Cortex of kidney (tissue), 1 donor: Measurements from ENCODE around the gene CYTH3.
"Not testable (repeated sequence)": the region's sequence is repeated elsewhere in the genome, so short reads cannot be mapped to it uniquely, and the experiment has no call there.

Experiments used
- DNase-seq: peaks from one replicate; lab custom pipeline; 2025; lab: John Stamatoyannopoulos, UW

The CYTH3 gene

DNA sequence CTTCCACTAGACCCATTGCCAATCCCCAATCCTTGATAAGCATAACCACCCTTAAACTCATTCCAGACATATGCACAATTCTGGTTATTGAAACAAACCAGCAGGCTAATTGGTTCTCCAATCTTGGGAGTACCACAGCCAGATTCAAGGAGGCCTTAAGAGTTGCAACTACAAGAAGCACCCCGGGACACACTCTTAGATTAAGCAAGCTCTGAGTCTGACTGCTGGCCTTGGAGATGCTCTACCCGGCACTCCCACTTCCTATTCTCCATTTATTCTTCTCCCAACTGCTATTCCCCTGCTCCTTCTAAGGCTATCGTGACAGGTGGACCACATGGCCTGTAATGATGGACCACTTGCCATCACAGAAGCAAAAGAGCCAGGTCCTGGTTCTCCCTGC lies 40.3 kb downstream of the CYTH3 start:
- DNase-seq, result no peak

DNA sequence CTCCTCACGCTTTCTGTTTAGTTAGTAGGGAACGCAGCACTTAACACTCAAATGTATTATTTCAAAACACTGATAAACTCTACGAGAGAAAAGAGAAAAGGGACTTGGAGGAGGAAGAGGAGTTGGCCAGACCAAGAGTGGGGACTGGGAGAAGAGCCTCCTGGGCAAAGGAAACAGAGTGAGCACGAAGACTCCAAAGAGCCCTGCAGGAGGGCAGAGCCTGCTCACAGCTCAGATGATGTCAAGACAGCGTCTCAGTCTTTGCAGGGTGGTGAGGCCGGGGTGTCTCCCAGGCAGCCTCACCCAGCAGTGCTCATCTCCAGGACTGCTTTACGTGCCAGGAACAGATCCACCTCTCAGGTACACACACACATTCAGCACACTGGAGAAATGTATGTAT lies 41.2 kb downstream of the CYTH3 start:
- no peak for DNase-seq

- not testable (repeated sequence) for DNase-seq
These were observed 43.1 kb downstream of the CYTH3 start for GRCh38 chr7:6229284-6229683.

DNA sequence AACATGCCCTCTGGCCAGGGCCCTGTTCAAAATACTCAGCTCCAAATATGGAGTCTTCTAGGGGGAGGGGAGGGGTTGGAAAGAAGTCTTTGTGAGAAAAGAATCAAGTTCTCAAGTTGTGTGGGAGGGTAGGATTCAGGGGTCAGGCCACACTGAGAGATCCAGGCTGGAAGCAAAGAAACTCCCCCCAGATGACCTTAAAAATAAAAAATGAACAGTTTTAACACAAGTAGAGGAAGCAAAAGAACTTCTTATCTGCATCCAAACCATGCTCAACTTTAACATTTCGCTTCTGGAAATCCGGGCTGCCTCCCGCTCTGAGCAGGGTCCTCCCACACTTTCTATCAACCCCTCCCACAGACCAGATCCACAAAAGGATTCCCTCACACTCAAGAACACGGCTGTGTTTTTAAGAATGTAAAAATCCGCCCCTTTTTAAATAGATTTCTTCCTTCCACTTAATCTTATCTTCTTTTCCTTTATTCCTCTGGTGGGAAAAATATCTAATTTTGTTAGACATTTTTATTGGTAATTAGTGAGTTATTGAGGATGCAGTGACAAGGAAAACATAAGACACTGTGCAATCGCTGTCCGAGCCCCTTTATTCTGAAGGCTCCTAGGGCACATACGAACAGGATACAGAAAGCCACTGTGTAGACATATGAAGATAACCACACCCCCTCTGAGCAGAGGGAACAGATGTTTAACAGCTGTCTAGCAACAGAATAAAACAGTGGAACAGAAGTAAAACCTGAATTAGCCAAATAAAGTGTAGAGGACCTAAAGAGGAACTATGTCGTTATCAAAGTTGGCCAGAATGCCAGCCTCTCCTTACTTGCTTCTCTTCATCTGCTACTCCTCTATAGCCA lies 43.8 kb downstream of the CYTH3 start:
- DNase-seq, result no peak

- no peak for DNase-seq
These were observed 45.1 kb downstream of the CYTH3 start for GRCh38 chr7:6227294-6227846.

- no peak for DNase-seq
These were observed 46.1 kb downstream of the CYTH3 start for GRCh38 chr7:6226194-6226799.

DNA sequence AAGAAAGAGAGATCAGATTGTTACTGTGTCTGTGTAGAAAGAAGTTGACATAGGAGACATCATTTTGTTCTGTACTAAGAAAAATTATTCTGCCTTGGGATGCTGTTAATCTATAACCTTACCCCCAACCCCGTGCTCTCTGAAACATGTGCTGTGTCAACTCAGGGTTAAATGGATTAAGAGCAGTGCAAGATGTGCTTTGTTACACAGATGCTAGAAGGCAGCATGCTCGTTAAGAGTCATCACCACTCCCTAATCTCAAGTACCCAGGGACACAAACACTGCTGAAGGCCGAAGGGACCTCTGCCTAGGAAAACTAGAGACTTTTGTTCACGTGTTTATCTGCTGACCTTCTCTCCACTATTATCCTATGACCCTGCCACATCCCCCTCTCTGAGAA lies 49.0 kb downstream of the CYTH3 start:
- not testable (repeated sequence) for DNase-seq

GRCh38 chr7:6223010-6223409 lies 49.4 kb downstream of the CYTH3 start:
- DNase-seq, result not testable (repeated sequence)

DNA sequence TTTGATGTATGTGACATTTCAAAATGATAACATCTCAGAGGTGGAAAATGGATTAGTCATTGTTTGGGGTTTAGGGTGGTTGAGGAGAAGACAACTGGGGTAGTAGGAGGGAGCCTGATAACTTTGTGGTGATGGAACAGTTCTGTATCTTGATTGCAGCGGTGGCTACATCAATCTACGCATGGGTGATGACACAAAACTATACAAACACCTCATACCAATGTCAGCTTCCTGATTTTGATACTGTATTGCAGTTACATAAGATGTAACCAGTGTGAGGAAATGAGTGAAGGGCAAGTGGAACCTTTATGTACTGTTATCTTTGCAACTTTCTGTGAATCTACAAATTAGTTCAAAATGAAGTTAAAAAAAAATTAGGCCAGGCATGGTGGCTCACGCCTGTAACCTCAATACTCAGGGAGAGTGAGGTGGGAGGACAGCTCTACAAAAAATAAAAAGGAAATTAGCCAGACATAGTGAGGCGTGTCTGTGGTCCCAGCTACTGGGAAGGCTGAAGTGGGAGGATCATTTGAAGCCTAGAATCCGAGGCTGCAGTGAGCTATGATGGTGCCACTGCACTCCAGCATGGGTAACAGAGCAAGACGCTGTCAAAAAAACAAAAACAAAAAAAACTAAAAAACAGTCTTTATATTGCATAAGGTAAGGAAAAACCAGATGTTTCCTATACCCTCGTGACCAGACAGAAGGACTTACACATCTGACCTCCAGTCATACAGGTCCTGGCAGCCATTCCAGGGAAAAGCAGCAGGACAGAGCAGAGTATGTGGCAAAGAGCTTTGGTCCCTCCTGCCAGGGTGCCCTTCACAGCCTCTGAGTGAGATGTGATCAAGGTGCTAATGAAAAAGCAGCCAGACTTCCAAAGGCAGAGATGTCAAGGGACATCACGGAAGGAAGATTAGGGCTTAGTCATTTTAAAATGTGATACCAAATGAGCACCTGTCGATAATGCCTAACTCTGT lies 50.8 kb downstream of the CYTH3 start:
- no peak for DNase-seq

GRCh38 chr7:6218329-6218728 lies 54.1 kb downstream of the CYTH3 start:
- no peak for DNase-seq

GRCh38 chr7:6212008-6212407 lies 60.4 kb downstream of the CYTH3 start:
- DNase-seq, result no peak

GRCh38 chr7:6210621-6211372 lies 61.6 kb downstream of the CYTH3 start:
- no peak for DNase-seq

DNA sequence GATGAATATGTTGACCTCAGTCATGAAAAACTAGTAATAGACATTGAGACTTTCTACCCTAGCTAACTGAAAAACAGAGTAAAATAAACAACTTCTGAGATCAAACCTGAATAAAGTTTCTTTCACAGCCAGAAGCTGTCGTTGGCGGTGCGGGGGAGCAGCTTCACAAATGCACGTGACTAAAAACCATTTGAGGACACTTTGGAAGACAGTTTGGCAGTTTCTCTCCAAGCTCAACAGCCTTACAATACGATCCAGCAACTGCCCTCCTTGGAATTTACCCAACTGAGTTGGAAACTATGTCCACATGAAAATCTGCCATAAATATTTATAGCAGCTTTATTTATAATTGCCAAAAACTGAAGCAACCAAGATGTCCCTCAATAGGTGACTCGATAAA lies 63.1 kb downstream of the CYTH3 start:
- no peak for DNase-seq

DNA sequence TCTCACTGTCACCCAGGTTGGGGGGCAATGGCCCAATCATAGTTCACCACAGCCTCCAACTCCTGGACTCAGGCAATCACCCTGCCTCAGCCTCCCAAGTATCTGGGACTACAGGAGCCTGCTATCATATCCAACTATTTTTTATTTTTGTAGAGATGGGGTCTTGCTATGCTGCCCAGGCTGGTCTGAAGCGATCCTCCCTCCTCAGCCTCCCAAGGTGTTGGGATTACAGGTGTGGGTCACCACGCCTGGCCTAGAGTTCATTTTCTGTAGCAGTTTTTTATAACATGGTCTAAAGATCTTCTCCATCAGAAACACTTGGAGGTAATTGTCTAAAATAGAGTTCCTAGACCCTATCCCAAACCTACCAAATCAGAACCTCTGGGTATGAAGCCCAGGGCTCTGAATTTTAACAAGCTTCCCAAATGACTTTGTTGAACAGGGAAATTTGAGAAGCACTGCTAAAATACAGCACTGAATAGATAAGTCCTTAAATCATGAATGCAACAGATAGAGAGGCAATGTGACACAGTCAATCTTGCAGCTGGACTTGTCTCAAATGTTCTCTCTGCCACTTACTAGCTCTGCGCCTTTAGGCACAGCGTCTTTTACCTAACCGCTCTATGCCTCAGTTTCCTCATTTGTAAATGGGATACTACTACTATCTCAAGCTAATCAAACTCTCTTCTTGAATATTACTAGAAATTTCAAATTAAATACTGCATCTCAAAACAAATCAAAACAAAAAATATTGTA lies 63.7 kb downstream of the CYTH3 start:
- no peak for DNase-seq

DNA sequence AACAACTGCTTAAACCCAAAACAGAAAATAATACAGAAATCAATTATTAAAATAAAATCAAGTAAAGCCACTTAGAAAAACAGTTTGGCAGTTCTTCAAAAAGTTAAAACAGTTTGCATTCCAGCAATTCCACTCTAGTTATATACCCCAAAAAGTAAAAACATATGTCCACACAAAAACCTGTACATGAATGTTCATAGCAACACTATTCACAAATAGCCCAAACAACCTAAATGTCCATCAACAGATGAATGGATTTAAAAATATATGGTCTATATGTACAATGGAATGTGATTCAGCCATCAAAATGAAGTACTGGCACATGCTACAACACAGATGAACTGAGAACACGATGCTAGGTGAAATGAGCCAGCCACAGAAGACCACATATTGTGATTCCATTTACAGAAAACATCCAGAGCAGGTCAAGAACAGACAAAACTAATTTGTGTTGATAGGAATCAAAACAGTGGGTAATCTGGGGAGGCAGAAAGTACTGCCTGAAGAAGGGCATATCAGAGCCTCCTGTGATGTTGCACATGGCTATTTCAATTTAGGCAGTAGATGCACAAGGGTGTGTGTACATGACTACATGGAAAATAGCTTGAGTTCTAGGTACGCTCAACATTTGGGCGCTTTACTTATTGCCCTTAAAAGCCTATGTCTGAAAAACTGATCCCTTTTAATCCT lies 66.3 kb downstream of the CYTH3 start:
- DNase-seq, result no peak

DNA sequence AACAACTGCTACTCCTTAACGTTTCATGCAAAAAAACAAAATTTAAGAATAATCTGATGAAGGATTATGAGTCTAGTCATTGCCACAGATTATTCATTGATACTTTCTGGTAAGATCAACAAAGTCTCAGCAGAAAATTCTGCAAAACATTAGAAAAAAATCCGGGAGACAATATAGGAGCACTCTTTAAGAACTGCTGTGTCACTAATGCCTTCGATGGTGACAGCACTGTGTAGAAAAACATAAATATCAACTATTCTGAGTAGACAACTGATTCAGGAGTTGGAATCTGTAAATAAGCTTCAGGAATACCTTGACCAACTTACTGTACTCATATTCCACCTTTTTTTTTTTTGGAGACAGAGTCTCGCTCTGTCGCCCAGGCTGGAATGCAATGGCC lies 69.0 kb downstream of the CYTH3 start:
- DNase-seq, result no peak

DNA sequence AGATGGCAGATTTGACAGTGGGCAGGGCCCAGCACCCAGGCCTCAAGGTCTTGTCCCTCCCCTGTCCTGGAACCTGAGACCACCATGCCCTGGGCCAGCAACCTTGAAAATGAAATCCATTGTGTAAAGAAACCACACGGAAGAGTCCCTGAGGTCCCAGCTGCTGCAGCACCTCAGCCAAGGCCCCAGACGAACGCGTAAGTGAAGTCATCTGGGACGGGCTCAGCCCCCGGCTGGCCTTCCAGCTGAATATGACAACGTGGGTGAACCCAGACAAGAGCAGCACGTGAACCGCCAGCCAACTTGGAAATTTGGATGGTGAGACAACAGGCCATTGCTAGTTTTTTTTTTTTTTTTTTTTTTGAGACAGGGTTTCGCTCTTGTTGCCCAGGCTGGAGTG lies 70.3 kb downstream of the CYTH3 start:
- no peak for DNase-seq

DNA sequence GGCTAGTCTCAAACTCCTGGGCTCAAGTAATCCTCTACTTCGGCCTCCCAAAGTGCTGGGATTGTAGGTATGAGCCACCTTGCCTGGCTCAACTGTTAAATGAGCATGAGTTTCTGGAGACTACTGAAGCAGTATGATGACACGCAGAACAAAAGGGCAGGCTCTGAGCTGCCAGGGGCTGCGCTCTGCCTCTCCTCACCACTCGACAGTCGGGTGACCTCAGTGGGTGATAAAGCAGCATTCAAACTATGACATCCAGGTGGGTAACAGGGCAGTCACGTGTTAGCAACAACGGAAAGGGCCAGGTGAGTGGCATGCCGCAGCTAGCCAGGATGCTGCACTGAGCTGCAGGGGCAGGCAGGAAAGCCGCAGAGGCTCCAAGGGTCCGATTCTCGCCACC lies 71.5 kb downstream of the CYTH3 start:
- DNase-seq, result no peak

GRCh38 chr7:6198689-6199595 lies 73.5 kb downstream of the CYTH3 start:
- DNase-seq, result no peak
